ENCODE results near the gene DOCK1. TPM values are rescaled to one million over a fixed set of nuclear protein-coding genes. Genes with fewer than 3 reads are reported as not detected.

The DOCK1 gene
- total RNA-seq, 1 donor from 2014 or later: 16.8 TPM

GRCh38 chr10:127194599-127194998 is 289.4 kb downstream of the DOCK1 start:
- no peak for TF ChIP-seq CTCF (IDR thresholded peaks at IDR 0.05; ENCODE audit: borderline replicate concordance)
- Histone ChIP-seq H3K27ac (replicated peaks) (no peak overlapping the region), H3K4me3 (peak overlapping the region; percentile 67), H3K36me3 (no peaks in the 10 kb centered on the region), H3K27me3 (ENCODE audit: low read depth) (peaks cover 21% of the 10 kb centered on the region), H3K4me1 (peaks cover 25% of the 10 kb centered on the region), H3K9me3 (replicated peaks) (no peaks in the 10 kb centered on the region)
- no peak for DNase-seq
- intact Hi-C loops (cut with micrococcal nuclease): no loop called here

GRCh38 chr10:127195041-127195506 is 289.8 kb downstream of the DOCK1 start:
- DNase-seq: no peak
- peaks cover 25% of the 10 kb centered on the region for H3K4me1 ChIP-seq
- peaks cover 21% of the 10 kb centered on the region for H3K27me3 ChIP-seq (ENCODE audit: low read depth)
- TF ChIP-seq CTCF (IDR thresholded peaks at IDR 0.05; ENCODE audit: borderline replicate concordance): no peak
- intact Hi-C loops (cut with micrococcal nuclease): no loop called here
- no peaks in the 10 kb centered on the region for H3K36me3 ChIP-seq
- no peak overlapping the region for H3K27ac ChIP-seq (replicated peaks)
- H3K9me3 ChIP-seq (replicated peaks): no peaks in the 10 kb centered on the region
- peak overlapping the region; percentile 67 for H3K4me3 ChIP-seq

- Histone ChIP-seq H3K27ac (replicated peaks) (no peak overlapping the region), H3K9me3 (replicated peaks) (no peaks in the 10 kb centered on the region), H3K4me3 (peak overlapping the region; percentile 67), H3K36me3 (no peaks in the 10 kb centered on the region), H3K4me1 (peaks cover 25% of the 10 kb centered on the region), H3K27me3 (ENCODE audit: low read depth) (peaks cover 21% of the 10 kb centered on the region)
- intact Hi-C loops (cut with micrococcal nuclease): no loop called here
- no peak for TF ChIP-seq CTCF (IDR thresholded peaks at IDR 0.05; ENCODE audit: borderline replicate concordance)
- DNase-seq: no peak
These were observed 290.5 kb downstream of the DOCK1 start for GRCh38 chr10:127195571-127196281.

GRCh38 chr10:127196282-127197153 is 291.3 kb downstream of the DOCK1 start, which contains the start of gene INSYN2A:
Gene INSYN2A, minus strand, starts transcription at chr10:127196591. Its CDS starts 20,196 bp downstream, at chr10:127176395.
- Histone ChIP-seq H3K9me3 (replicated peaks) (no peaks in the 10 kb centered on the region), H3K4me3 (peak within 1 kb of the TSS; percentile 67), H3K27me3 (ENCODE audit: low read depth) (peaks cover 21% of the 10 kb centered on the region), H3K27ac (replicated peaks) (no peak within 1 kb of the TSS), H3K4me1 (peaks cover 25% of the 10 kb centered on the region), H3K36me3 (no peaks in the 10 kb centered on the region)
- TF ChIP-seq CTCF (IDR thresholded peaks at IDR 0.05; ENCODE audit: borderline replicate concordance): peak; percentile 19
- peak; percentile 32 for DNase-seq
- intact Hi-C loops (cut with micrococcal nuclease): no loop called here

GRCh38 chr10:127197154-127197432 is 291.9 kb downstream of the DOCK1 start:
- H3K36me3 ChIP-seq: no peaks in the 10 kb centered on the region
- intact Hi-C loops (cut with micrococcal nuclease): no loop called here
- H3K27me3 ChIP-seq (ENCODE audit: low read depth): peaks cover 21% of the 10 kb centered on the region
- no peak for DNase-seq
- no peak for TF ChIP-seq CTCF (IDR thresholded peaks at IDR 0.05; ENCODE audit: borderline replicate concordance)
- H3K4me3 ChIP-seq: peak overlapping the region; percentile 67
- no peak overlapping the region for H3K27ac ChIP-seq (replicated peaks)
- H3K4me1 ChIP-seq: peaks cover 25% of the 10 kb centered on the region
- no peaks in the 10 kb centered on the region for H3K9me3 ChIP-seq (replicated peaks)

Data from left ventricle myocardium inferior (tissue), 1 donor.